GM12878 (cell line): Measurements from ENCODE around the gene PCDHB3. TPM values are rescaled to one million over a fixed set of nuclear protein-coding genes. Genes with fewer than 3 reads are reported as not detected.

Source experiments
- ATAC-seq: fragments of 200-7000 bp; cut with Tn5 transposase; 3 replicates; pipeline ENCODE4 v1.9.1; 2020; ENCODE audit warnings: mild to moderate bottlenecking, moderate library complexity
- BruUV-seq: library from RNA; stranded (reverse); fragments of 400-500 nt; replicated peaks from 2 replicates; lab custom pipeline; 2021; lab: Mats Ljungman, UMichigan
- CTCF ChIA-PET: fragments of 300-600 bp; sonication (Branson Sonifier 250); formaldehyde crosslinking; extraction: SDS; loops from one replicate; lab custom pipeline; 2021; ENCODE audit warnings: inconsistent platforms; lab: Yijun Ruan, JAX
- POLR2A ChIA-PET: fragments of 350-600 bp; formaldehyde crosslinking; extraction: SDS; loops from one replicate; lab custom pipeline; 2021; ENCODE audit warnings: inconsistent platforms; lab: Charles Lee
- RAD21 ChIA-PET: fragments of 300-600 bp; sonication (Branson Sonifier 250); formaldehyde crosslinking; loops from one replicate; lab custom pipeline; 2023; ENCODE audit warnings: antibody characterized with exemption; ENCODE audit not compliant: unreplicated experiment; lab: Charles Lee
- SMC1A ChIA-PET: fragments of 300-600 bp; sonication (Branson Sonifier 250); formaldehyde crosslinking; loops from one replicate; lab custom pipeline; 2023; ENCODE audit not compliant: unreplicated experiment, uncharacterized antibody; lab: Charles Lee
- DNase-seq: peaks from one replicate; pipeline ENCODE4 v3.0.0-alpha.2; 2011; ENCODE audit warnings: low read depth, low spot score
- FAIRE-seq: peaks from 3 replicates; lab custom pipeline; 2011; peaks lifted over from hg19 to GRCh38; lab: Jason Lieb, UNC
- H2AFZ ChIP-seq: 2 replicates; pipeline ENCODE4 v1.6.0; 2011; ENCODE audit warnings: low read depth, low read length, control low read depth; ENCODE audit not compliant: control insufficient read depth
- H3K27ac ChIP-seq: 2 replicates; pipeline ENCODE4 v1.5.1; 2011; ENCODE audit warnings: control low read depth; ENCODE audit not compliant: control insufficient read depth, insufficient read depth
- H3K27me3 ChIP-seq, 2 experiments: replicated peaks in 1 of 2; 2 replicates each; pipeline versions ENCODE4 v1.6.0 to v1.6.1; 2011; ENCODE audit warnings: low read length in 1 of 2; ENCODE audit not compliant: control insufficient read depth in 2 of 2, insufficient read depth in 2 of 2
- H3K36me3 ChIP-seq, 2 experiments: 2 replicates each; pipeline ENCODE4 v1.5.1; 2011; ENCODE audit warnings: low read length in 1 of 2; ENCODE audit not compliant: control insufficient read depth in 2 of 2, insufficient read depth in 2 of 2
- H3K4me1 ChIP-seq: 2 replicates; pipeline ENCODE4 v1.6.1; 2011; ENCODE audit warnings: mild to moderate bottlenecking, low read length, moderate library complexity, mixed read lengths; ENCODE audit not compliant: control insufficient read depth, insufficient read depth
- H3K4me2 ChIP-seq: 2 replicates; pipeline ENCODE4 v1.6.0; 2011; ENCODE audit warnings: control low read depth; ENCODE audit not compliant: control insufficient read depth, insufficient read depth
- H3K4me3 ChIP-seq: fragments of 200-600 bp; sonication (generic); 2 replicates; pipeline ENCODE4 v1.5.1; 2016
- H3K79me2 ChIP-seq: 2 replicates; pipeline ENCODE4 v1.6.0; 2011; ENCODE audit warnings: low read length; ENCODE audit not compliant: control insufficient read depth, insufficient read depth
- H3K9ac ChIP-seq: 2 replicates; pipeline ENCODE4 v1.8.0; 2011; ENCODE audit warnings: low read length, control low read depth, mixed read lengths; ENCODE audit not compliant: control insufficient read depth, insufficient read depth
- H3K9me3 ChIP-seq: replicated peaks from 3 replicates; pipeline ENCODE4 v1.5.1; 2011; ENCODE audit warnings: mild to moderate bottlenecking, low read length; ENCODE audit not compliant: control insufficient read depth, insufficient read depth
- H4K20me1 ChIP-seq: 2 replicates; pipeline ENCODE4 v1.6.0; 2011; ENCODE audit not compliant: control insufficient read depth, insufficient read depth
- NR2C1 ChIP-seq: fragments of 450-650 bp; IDR thresholded peaks from 2 replicates; pipeline ENCODE4 v1.6.1; 2017; ENCODE audit warnings: antibody characterized with exemption, mild to moderate bottlenecking, moderate library complexity
- RBBP5 ChIP-seq: fragments of 200-600 bp; sonication (generic); conservative IDR thresholded peaks from 2 replicates; pipeline ENCODE4 v1.6.1; 2016
- SMAD5 ChIP-seq: IDR thresholded peaks from 2 replicates; pipeline ENCODE4 v1.6.1; 2016; ENCODE audit warnings: antibody characterized with exemption, low read depth
- SMC3 ChIP-seq: IDR thresholded peaks from 2 replicates; pipeline ENCODE4 v1.6.1; 2011; ENCODE audit warnings: low read length, improper control_type of control experiment, borderline replicate concordance
- TCF12 ChIP-seq: IDR thresholded peaks from 2 replicates; pipeline ENCODE4 v1.6.1; 2011; ENCODE audit warnings: low read depth, mild to moderate bottlenecking, low read length
- WGBS: methylation state at CpG from one replicate; pipeline ENCODE4 v1.1.6; 2016; ENCODE audit warnings: low lambda C conversion rate; ENCODE audit not compliant: insufficient replicate concordance, insufficient coverage; ENCODE audit errors: missing lambda C conversion rate; 5-methylcytosine and 5-hydroxymethylcytosine counted together
- in situ Hi-C: fragments of 300-500 bp; cut with MboI; formaldehyde crosslinking; loops from 9 replicates; pipeline ENCODE4 v1.14.3; 2018; ENCODE audit warnings: mixed read lengths
- intact Hi-C: fragments of 100-400 bp; cut with micrococcal nuclease; formaldehyde crosslinking; loops from one replicate; pipeline ENCODE4 v1.14.2; 2022; ENCODE audit not compliant: unreplicated experiment
- polyA plus RNA-seq, 11 experiments: library from polyadenylated mRNA; depleted of rRNA in 4 of 11; unstranded in 6 of 11; stranded (reverse) in 5 of 11; fragments of >200 nt; fragmentation: Nextera tagmentation in 4 of 11; fragmentation: Illumina TruSeq in 1 of 11; extraction: Ambion mirVana in 4 of 11; extraction: Trizol in 1 of 11; gene quantifications; 1 replicate in 1 of 11; 2 replicates in 10 of 11; pipeline versions ENCODE4 v1.2.1 to v1.2.3, GENCODE V29; 2011 to 2016; ENCODE audit warnings: inconsistent platforms in 2 of 11, missing spikeins in 2 of 11, low read depth in 1 of 11
- total RNA-seq, 4 experiments: library from RNA; depleted of rRNA in 3 of 4; stranded (reverse); fragments of >200 nt in 3 of 4; fragmentation: Illumina TruSeq in 1 of 4; extraction: Trizol in 1 of 4; gene quantifications; 2 replicates each; pipeline versions ENCODE4 v1.2.1 to v1.2.3, GENCODE V29; 2013 to 2021
- TF ChIP-seq, protein P1 (sequence below), 3 experiments: IDR thresholded peaks in 2 of 3; conservative IDR thresholded peaks in 1 of 3; 2 replicates each; pipeline ENCODE4 v1.5.1; 2011; ENCODE audit warnings: low read depth in 3 of 3, low read length in 3 of 3, mild to moderate bottlenecking in 3 of 3, control low read depth in 2 of 3, moderate library complexity in 2 of 3, inconsistent platforms in 1 of 3, mixed read lengths in 1 of 3; ENCODE audit not compliant: control insufficient read depth in 2 of 3, insufficient read depth in 1 of 3; ENCODE audit errors: extremely low read depth in 1 of 3
- TF ChIP-seq, protein P2 (sequence below): fragments of 450-650 bp; formaldehyde crosslinking; IDR thresholded peaks from 2 replicates; pipeline ENCODE4 v1.4.0; 2020; ENCODE audit warnings: mild to moderate bottlenecking, moderate library complexity
- TF ChIP-seq, protein P3 (sequence below): fragments of 450-650 bp; formaldehyde crosslinking; IDR thresholded peaks from 2 replicates; pipeline ENCODE4 v1.5.0; 2022; ENCODE audit warnings: mild to moderate bottlenecking, missing genetic modification characterization

PCDHB3 gene
- total and polyA plus RNA-seq, 10 of the 15 experiments (the other 5 are each of a cell fraction or from before 2014, with no cell fraction given) = not detected

DNA sequence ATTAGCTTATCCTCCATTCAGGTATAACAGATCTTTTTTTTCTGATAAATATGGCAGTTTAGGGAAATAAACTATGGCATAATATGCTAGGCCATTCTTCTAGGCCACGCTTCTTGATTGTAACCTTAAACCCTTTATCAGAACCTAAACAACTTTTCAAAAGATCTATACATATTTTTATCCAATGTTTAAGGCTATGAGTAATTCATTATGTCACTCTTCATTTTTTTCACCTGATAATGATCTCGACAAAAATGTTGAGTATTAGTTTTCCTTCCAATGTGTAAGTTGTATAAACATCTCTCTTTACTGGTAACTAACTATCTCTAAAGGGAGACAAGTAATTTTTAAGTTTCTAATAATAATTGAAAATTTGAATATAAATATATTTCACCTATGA, 19.0 kb downstream of the PCDHB3 start:
- no peaks in the 10 kb centered on the region for H3K79me2 ChIP-seq
- 7% methylated on average over 2 of the region's 2 CpGs for WGBS
- in situ Hi-C loops = no loop called here
- ChIA-PET CTCF (no interaction called here), SMC1A (no interaction called here), POLR2A (no interaction called here), RAD21 (no interaction called here)
- TF ChIP-seq TCF12 = no peak
- no peak overlapping the region for H3K27ac ChIP-seq
- H3K9ac ChIP-seq = no peak overlapping the region
- no peak for DNase-seq
- BruUV-seq = no TSS peak
- no peaks in the 10 kb centered on the region for H3K27me3 ChIP-seq
- no peaks in the 10 kb centered on the region for H3K4me1 ChIP-seq
- intact Hi-C loops = no loop called here
- no peak overlapping the region for H3K4me2 ChIP-seq
- no peak for FAIRE-seq
- no peaks in the 10 kb centered on the region for H3K36me3 ChIP-seq
- H3K9me3 ChIP-seq = no peaks in the 10 kb centered on the region; the same call in 1 of the 3 replicates
- no peak for ATAC-seq
- no peak overlapping the region for H2AFZ ChIP-seq
- H4K20me1 ChIP-seq = no peaks in the 10 kb centered on the region
- H3K4me3 ChIP-seq = no peak overlapping the region

DNA sequence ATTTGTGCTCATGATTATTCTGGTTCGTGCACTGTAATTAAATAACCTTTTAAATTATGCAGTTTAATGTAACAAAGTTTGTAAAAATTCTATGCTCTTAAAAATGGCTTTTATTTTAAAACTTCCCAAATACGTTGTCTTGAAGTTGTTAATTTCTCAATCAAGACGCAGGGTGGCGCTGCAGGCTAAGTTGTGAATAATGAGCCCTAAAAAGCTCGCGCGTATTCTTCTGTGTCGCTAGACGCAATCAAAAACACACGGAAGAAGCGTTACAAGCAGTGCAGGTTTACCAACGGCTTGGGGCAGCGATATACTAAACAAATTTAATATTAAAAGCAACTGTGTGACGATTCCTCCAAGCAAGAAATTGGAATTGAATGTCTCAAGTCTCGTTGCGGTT, 21.3 kb downstream of the PCDHB3 start, which contains the start of gene PCDHB4:
PCDHB4 (plus strand) TSS at position 256 of the 400 bp plus-strand sequence. CDS start 181 bp downstream, outside the sequence.
- WGBS = 44% methylated on average over 16 of the region's 16 CpGs
- intact Hi-C loops (no loop called here), in situ Hi-C loops (no loop called here)
- Histone ChIP-seq H3K27me3 (no peaks in the 10 kb centered on the region), H3K9me3 (no peaks in the 10 kb centered on the region; the same call in 1 of the 3 replicates), H3K36me3 (no peaks in the 10 kb centered on the region), H3K9ac (no peak within 1 kb of the TSS), H4K20me1 (no peaks in the 10 kb centered on the region), H3K79me2 (no peaks in the 10 kb centered on the region), H3K4me2 (no peak within 1 kb of the TSS), H3K4me3 (no peak within 1 kb of the TSS), H3K4me1 (no peaks in the 10 kb centered on the region), H2AFZ (no peak within 1 kb of the TSS), H3K27ac (no peak within 1 kb of the TSS)
- ChIA-PET POLR2A (no interaction called here), SMC1A (no interaction called here), CTCF (interaction anchor here (1.2 kb wide), 1 partner anchor 17 kb away, joined by 5 read pairs; no protein-coding TSS in a partner anchor), RAD21 (no interaction called here)
- no peak for ATAC-seq
- FAIRE-seq = no peak
- no peak for DNase-seq
- no TSS peak for BruUV-seq
- TF ChIP-seq, protein P1, sequence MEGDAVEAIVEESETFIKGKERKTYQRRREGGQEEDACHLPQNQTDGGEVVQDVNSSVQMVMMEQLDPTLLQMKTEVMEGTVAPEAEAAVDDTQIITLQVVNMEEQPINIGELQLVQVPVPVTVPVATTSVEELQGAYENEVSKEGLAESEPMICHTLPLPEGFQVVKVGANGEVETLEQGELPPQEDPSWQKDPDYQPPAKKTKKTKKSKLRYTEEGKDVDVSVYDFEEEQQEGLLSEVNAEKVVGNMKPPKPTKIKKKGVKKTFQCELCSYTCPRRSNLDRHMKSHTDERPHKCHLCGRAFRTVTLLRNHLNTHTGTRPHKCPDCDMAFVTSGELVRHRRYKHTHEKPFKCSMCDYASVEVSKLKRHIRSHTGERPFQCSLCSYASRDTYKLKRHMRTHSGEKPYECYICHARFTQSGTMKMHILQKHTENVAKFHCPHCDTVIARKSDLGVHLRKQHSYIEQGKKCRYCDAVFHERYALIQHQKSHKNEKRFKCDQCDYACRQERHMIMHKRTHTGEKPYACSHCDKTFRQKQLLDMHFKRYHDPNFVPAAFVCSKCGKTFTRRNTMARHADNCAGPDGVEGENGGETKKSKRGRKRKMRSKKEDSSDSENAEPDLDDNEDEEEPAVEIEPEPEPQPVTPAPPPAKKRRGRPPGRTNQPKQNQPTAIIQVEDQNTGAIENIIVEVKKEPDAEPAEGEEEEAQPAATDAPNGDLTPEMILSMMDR (IDR thresholded peaks at IDR 0.05 in 2 of 3, conservative IDR thresholded peaks at IDR 0.05 in 1 of 3; ENCODE audit: control insufficient read depth in 2 of 3, extremely low read depth in 1 of 3, insufficient read depth in 1 of 3, low read depth in 3 of 3, low read length in 3 of 3) = no peak
- TF ChIP-seq SMAD5 (no peak), SMC3 (no peak), RBBP5 (no peak), NR2C1 (no peak)
- TF ChIP-seq, protein P2, sequence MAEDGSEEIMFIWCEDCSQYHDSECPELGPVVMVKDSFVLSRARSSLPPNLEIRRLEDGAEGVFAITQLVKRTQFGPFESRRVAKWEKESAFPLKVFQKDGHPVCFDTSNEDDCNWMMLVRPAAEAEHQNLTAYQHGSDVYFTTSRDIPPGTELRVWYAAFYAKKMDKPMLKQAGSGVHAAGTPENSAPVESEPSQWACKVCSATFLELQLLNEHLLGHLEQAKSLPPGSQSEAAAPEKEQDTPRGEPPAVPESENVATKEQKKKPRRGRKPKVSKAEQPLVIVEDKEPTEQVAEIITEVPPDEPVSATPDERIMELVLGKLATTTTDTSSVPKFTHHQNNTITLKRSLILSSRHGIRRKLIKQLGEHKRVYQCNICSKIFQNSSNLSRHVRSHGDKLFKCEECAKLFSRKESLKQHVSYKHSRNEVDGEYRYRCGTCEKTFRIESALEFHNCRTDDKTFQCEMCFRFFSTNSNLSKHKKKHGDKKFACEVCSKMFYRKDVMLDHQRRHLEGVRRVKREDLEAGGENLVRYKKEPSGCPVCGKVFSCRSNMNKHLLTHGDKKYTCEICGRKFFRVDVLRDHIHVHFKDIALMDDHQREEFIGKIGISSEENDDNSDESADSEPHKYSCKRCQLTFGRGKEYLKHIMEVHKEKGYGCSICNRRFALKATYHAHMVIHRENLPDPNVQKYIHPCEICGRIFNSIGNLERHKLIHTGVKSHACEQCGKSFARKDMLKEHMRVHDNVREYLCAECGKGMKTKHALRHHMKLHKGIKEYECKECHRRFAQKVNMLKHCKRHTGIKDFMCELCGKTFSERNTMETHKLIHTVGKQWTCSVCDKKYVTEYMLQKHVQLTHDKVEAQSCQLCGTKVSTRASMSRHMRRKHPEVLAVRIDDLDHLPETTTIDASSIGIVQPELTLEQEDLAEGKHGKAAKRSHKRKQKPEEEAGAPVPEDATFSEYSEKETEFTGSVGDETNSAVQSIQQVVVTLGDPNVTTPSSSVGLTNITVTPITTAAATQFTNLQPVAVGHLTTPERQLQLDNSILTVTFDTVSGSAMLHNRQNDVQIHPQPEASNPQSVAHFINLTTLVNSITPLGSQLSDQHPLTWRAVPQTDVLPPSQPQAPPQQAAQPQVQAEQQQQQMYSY (CRISPR knock-in tag) = no peak
- TF ChIP-seq, protein P3, sequence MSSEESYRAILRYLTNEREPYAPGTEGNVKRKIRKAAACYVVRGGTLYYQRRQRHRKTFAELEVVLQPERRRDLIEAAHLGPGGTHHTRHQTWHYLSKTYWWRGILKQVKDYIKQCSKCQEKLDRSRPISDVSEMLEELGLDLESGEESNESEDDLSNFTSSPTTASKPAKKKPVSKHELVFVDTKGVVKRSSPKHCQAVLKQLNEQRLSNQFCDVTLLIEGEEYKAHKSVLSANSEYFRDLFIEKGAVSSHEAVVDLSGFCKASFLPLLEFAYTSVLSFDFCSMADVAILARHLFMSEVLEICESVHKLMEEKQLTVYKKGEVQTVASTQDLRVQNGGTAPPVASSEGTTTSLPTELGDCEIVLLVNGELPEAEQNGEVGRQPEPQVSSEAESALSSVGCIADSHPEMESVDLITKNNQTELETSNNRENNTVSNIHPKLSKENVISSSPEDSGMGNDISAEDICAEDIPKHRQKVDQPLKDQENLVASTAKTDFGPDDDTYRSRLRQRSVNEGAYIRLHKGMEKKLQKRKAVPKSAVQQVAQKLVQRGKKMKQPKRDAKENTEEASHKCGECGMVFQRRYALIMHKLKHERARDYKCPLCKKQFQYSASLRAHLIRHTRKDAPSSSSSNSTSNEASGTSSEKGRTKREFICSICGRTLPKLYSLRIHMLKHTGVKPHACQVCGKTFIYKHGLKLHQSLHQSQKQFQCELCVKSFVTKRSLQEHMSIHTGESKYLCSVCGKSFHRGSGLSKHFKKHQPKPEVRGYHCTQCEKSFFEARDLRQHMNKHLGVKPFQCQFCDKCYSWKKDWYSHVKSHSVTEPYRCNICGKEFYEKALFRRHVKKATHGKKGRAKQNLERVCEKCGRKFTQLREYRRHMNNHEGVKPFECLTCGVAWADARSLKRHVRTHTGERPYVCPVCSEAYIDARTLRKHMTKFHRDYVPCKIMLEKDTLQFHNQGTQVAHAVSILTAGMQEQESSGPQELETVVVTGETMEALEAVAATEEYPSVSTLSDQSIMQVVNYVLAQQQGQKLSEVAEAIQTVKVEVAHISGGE = no peak
